ENCODE results near the gene FRMPD1.

The FRMPD1 gene

DNA sequence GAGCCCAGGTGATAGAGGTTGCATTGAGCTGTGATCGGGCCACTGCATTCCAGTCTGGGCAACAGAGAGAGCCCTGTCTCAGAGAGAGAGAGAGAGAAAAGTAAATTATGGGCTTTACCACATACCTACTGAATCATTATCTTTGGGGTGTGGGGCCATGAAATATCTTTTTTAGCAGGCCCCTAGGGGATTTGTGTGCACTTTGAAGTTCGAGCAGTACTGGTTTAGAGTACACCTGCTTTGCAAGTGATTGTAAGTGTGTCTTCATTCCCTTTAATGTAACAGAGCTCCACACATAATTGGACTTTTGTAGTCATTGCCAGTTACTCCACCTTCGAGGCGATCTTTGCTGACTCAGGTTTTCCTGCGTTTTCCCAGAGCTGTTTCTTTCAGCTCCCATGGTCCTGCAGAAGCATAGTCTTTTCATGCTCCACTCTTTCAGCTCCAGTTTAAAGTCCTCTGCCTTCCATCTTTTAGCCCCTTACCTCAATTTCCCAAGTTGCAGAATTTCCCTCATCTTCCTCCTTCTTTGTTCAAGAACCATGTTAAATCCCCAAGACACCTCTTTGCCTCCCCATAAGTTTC lies 24.0 kb upstream of the FRMPD1 start:
- no peak for DNase-seq (ENCODE audit: low spot score)

DNA sequence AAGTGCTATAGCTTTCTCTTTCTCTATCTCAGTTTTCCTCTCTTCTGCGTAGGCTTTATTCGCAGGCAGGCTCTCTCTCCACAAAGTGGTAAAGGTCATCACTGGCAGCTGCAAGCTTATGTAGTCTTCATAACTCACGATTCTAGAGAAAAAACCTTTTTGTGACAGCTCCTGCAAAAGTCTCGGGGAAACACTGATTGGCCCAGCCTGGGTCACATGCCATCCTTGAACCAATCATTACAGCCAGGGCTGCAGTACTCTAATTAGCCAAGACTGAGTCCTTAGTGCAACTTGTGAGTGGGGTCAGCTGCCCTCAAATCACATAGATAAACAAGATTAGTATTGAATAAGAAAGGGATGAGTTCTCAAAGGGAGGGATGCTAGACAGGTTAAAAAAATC lies 18.3 kb upstream of the FRMPD1 start:
- no peak for DNase-seq (ENCODE audit: low spot score)

DNA sequence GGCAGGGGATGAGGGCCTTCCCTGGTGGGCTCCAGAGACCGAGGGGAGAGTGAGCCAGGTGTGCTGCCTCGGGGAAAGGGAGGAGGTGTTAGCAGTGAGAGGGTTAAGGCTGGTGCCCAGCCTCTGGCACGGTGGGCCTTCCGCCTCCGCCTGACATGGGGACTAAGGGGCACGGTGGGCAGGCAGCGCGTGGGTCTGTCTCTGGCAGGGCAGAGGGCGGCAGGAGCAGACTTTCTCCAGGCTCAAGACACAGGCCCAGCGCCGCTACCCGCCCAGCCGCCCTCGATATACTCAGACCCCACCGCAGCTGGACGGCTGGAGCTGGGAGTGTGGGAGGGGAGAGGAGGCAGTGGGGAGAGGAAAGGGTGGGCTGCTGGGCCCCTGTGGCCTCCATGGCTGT lies 14.9 kb upstream of the FRMPD1 start:
- no peak for DNase-seq (ENCODE audit: low spot score)

DNA sequence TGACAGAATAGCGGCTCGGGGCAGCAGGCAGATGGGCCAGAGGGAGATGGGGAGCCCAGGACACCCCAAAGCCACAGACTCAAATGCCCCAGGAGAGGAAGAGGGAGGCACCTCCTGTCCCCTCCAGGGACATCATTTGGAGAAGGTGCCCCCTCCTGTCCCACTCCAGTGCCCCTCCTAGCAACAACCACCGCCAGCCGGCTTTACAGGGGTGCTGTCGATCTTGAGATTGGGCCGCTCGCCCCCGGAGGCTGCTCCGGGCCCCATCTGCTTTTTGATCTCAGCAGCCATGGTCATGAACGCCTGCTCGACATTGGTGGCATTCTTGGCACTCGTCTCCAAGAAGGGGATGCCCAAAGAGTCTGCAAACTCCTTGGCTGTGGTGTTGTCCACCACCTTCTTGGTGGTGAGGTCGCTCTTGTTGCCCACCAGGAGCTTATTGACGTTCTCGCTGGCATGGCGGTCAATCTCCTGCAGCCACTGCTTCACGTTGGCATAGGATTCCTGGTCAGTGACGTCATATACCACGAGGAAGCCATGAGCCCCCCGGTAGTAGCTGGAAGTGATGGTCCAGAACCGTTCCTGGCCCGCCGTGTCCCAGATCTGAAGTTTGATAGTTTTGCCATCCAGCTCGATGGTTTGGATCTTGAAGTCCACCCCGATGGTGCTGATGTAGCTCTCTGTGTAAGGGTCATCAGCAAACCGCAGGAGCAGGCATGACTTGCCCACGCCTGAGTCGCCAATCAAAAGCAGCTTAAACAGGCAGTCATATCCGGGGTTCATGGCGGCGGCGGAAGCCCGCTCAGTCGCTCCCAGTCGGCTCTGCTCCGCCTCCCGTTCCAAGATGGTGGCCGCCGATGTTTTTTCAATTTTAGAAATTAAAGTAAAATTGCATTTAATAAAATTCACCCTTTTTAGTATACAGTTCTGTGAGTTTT lies 14.0 kb upstream of the FRMPD1 start:
- no peak for DNase-seq (ENCODE audit: low spot score)

DNA sequence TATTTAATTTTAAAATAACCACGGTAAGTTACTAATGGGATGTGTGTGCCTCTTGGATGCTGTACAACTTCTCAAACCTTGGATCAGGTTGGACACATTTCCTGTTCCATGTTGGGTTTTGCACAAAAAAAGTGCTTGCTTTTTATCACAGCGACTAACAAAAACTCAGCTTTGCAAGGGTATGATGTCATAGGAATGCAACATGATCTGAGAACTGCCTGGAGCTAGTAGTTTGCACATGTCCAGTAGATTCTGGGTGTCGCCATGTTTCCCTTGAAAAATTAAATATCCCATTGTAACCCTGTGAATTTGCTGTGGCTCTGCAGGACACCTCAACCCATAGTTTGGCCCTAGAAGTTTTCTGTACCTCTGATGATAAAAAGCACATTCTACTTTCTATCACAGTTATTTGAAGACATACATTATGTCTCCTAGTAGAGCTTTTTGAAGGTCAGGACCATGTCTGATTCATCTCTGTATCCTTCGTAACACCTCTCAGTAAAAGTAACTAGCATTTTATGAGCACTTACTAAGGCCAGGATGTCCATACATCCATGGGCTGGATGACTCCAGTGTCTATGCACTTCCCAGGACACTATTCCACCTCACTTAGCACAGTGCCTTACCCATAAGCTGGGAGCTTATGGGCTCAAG lies 11.5 kb upstream of the FRMPD1 start:
- no peak for DNase-seq (ENCODE audit: low spot score)

DNA sequence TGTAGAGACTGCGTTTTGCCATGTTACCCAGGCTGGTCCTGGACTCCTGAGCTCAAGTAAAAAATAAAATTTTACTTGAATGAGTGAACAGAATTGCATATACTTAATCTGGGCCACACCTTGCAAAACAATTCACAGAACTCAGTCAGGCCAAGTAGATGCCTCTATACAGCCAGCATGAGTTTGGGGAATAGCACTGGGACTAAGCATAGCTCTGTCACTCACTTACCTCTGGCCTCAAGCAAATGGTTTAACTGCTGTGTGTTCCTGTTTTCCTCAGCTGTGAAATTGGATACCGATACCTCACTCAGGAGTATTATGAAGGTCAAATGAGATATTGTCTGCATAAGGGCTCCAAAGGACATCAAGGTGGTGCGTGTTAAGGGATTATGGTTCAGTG lies 10.9 kb upstream of the FRMPD1 start:
- no peak for DNase-seq (ENCODE audit: low spot score)

DNA sequence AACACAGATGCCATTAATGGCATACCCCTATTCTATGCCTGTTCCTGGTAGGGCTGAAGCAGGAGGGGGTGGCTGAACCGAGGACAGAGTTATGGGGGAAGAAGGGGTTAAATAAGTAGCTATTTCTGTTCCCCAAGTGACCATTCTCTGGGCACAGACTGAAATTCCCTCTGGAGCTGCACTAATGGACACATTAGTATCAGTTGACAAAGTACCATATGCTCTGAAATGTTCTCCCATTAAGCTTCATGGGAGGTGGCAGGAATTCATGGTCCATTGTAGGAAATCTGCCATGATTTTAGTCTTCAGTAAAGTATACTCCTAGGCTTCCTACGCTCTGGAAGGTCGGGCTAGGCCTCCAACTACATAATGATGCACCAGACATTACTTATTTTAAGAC lies 10.5 kb upstream of the FRMPD1 start:
- no peak for DNase-seq (ENCODE audit: low spot score)

DNA sequence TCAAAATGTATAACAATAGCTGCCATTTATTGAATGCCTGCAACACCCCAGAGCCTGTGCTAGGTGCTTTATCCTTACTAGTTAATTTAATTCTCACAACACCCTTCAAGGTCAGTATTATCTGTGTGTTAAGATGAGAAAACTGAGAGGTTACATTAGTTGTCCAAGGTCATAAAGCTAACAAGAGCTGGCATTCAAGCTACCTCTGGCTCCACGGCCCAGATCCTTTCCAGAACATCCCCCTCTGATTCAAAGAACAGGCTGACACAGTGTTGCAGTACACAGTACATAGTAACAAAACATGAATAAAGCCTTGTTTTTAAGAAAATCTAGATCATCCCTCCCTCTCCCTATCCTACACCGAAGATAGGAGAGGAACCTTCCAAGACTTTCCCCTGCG lies 9.4 kb upstream of the FRMPD1 start:
- no peak for DNase-seq (ENCODE audit: low spot score)

DNA sequence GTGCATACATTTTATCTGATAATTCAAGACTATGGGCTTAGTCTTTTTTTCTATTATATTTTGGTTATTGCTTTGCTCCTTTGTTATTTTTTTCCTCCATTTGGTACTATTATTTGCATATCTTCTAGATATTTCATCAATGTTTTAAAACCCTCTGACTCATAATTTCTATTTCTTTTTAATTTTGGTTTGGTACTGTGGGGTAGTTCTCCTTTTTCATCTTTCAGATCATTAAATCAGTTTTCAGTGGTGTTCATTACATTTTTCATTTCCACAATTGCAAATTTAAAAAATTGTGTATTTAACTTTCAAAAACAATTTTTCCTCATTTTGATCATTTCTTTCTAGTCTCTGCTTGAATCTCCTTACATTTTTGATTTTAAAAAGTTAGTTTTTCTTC lies 7.5 kb upstream of the FRMPD1 start:
- no peak for DNase-seq (ENCODE audit: low spot score)

DNA sequence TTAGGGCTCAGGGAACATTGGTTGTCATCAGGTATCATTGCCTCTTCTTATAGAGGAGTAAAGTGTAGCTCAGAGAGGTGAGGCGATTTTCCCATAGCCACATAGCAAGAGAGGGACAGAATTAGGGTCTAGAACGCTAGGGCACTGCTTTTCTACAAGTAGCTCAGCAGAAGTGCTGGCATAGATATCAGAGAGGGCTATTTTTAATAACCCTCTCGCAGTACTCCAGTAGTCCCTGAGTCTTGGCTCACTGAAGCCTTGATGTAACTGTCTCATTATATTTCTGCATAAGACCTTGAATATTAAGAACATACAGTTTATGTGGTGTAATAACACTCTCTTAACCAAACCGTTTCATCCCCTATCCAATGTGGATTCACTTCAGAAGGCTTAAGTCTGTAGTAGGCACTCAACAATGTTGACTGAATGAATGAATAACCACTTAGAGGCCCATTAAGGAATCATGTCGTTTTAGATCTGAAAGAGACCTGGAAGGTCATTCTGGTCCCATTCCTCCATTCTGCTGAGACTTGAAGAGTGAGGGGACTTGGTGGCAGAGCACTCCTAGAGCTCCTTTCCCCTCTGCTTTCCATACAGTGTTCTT lies 4.7 kb upstream of the FRMPD1 start:
- DNase-seq (ENCODE audit: low spot score): no peak

DNA sequence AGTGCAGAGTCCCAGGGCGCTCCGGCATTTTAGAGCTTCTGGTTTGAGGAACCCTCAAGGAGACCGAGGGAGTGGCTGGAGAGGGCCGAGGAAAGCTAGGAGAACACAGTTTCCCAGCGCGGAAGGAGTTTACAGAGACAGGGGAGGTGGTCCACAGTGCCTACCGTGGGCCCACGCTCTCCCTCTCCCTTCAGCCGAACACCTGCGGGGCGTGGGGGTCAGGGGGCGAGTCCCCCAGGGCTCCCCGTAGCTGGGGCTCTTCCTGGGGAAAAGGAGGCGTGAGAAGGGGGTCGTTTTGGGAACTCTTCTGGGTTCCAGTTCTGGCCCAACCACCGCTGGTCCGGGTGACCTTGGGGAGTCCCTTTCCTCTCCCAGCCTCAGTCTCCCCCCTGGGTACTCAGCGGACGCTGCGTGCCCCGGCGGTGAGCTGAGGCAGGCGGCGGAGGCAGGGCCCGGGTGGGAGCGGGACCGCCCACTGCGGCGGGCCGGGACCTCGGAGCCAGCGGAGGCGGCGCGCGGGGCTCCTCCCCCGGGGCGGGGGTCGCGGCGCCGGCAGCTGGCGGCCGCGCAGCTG lies 368 bp upstream of the FRMPD1 start:
- no peak for DNase-seq (ENCODE audit: low spot score)

DNA sequence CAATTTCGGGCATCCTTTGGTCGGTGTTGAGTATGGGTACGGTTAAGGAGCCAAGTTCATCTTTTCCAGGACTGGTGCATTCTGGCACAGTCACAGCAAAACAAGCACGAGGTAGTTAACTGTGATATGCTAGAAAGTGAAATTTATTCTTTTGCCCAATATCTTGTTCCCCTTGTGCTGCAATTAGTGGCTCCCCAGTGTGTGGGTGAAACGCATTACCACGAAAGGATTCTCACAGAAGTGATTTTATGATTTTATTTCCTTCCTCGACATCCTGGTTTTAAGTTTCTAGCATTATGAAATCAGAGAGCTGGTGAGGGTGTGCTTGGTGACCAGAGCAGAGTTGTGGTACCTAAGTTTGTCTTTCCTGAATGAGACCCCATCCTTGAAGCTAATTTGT lies 1.5 kb downstream of the FRMPD1 start:
- DNase-seq (ENCODE audit: low spot score): no peak

DNA sequence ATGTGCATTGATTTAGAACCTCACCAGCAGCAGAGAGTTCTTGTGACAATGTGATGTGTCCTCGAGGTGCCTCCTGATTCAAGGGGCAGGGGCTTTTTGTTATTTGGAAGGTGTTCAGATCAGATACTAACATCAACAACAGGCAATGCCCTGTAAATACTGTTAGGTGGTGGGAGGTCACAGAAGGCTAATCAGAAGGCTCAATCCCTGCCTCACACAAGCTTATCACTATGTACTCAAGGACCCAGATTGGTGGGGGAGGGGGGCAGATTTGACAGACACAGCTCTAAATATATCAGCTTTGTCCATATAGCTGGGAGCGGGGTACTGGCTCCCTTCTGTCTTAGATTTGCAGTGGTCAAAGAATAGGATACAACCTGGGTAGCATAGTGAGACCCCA lies 2.6 kb downstream of the FRMPD1 start:
- no peak for DNase-seq (ENCODE audit: low spot score)

DNA sequence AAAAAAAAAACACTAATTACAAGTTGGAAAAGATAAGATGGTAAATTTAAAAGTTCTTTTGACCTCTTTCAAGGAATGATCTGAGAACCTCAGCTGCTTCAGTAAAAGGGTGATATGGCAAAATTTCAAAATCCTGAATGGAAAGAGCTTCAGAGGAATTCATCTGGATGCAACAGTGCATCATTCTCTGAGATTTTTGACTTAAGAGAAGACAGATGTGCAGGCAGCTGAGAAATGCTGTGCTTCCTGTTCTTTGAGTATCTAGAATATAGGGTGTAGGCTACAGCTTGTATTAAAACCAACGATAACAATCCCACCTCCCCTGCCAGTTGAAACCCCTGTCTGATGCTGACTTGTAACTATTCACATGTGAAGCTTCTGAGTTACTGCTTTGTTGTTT lies 6.2 kb downstream of the FRMPD1 start:
- DNase-seq (ENCODE audit: low spot score): no peak

DNA sequence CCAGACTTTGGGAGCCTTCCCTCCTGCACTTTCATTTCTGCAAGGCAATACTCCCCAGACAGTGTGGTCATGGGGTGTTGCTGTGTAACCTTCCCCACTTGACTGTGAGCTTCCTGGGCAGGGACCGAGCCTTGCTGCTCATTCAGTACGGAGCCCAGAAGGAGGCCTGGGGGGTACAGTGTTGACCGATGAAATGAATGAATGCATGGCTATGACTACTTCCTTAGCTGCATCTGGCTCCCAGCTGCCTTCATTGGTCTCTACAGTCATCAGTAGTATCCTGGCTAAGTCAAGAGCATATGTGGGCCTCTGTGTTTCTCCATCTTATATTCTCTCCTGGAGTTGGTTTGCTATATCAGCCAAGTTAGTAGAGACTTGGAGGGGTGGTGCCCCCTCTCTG lies 9.9 kb downstream of the FRMPD1 start:
- DNase-seq (ENCODE audit: low spot score): no peak

DNA sequence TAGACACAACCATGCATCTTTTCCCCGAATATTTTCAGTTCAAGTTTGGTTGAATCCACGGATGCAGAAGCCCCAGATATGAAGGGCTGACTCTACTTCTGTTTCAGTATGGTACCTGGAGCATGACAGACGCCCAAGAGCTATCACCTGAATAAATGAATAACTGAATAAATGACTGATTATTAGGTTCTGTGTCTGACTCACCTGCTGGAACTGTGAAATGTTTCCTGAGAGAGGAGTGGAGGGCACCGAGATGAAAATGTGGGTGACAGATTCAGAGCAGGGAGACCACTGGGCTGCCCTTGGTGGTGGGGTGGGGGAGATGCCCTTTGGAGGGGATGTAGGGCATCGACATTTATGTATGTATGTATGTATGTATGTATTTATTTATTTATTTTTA lies 13.2 kb downstream of the FRMPD1 start:
- DNase-seq (ENCODE audit: low spot score): no peak

DNA sequence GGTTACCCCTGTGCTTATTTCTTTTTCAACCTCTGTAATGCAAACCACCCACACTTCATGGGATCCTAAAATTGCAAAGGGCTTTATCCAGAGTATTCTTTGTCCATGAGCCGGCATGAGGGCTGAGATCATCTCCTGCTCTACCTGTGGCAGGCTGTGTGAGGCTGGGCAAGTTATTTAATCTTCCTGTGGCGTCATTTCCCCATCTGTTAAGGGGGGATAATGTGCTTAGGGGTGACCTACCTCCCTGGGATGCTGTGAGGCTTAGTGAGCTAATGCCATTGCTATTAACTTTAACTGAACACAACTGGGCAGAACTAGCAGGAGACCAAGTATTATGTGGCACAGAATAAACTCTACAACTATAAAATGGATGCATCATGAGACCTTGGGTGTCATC lies 17.0 kb downstream of the FRMPD1 start:
- DNase-seq (ENCODE audit: low spot score): no peak

DNA sequence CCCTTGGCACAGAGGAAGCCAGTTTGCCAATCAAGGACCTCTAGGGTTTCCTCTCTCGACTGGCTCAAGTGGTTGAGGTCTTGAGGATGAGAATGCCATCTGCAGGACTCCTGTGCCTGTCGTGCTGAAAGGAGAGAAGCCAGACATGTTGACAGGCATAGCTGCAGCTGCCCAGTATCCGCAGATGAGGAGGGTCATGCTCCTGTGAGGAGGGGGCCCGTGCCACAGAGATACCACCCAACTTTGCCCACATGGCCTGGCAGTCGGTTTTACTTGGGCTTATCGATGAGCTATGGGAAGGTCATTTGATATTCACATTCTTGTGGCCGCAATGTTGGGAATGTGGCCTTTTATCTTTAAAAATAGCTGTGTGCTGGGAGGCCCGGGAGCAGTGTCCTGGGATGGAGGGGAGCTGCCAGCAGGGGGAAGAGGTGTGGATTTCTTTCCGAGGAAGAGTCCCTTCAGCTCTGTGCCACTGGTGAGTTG lies 17.4 kb downstream of the FRMPD1 start:
- no peak for DNase-seq (ENCODE audit: low spot score)

DNA sequence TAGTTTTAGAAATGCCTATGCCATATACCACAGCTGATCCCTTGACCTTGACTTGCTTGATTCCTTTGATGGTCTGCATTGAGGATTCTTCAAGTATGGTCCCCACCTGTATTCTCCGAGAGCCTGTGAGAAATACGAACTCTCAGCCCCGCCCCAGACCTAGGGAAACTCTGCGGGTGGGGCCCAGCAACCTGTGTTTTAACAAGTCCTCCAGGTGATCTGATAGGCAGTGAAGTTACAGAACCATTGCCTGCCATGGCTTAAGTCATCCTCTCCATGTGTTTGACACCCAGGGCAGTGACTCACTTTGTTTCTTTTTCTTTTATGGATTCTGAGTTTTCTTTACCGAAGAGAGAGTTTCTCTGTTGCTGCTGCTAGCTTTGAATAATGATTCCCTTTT lies 18.5 kb downstream of the FRMPD1 start:
- DNase-seq (ENCODE audit: low spot score): no peak

DNA sequence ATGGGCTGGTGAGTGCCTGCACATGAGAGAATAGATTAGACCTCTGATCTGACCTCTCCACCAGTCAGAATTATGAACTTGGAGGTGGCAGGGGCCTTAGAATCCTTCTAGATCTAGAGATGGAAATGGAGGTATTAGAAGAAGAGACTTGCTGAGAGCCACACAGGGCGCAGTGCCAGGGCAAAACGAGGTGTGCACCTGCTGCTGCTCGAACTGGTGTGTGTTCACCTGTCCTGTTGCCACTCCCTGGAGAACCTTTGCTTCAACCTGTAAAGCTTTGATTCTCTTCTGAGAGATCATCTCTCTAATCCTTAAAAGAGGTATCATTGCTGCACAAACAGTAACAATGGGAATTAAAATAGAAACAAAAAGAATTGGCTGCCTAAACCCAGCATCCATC lies 24.9 kb downstream of the FRMPD1 start:
- DNase-seq (ENCODE audit: low spot score): no peak

DNA sequence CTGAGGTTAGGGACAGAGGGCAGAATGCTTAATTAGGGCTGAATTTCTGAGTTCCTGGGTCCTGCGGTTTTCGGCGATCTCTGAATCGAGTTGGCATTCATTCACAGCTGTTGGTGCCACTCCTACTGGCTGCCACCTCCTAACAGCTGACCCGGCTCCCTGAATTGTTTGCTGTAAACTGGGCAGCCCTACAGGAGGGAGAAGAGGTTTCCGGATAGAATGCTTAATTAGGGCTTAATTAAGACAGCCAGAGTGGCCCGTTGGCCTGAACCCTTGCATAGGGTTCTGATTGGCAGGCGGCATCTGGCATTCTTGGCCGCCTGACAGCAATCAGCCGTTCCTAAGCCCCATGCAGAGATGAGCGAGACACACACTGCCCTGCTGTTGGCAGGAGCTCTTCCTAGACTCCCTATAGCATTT lies 25.7 kb downstream of the FRMPD1 start:
- no peak for DNase-seq (ENCODE audit: low spot score)

DNA sequence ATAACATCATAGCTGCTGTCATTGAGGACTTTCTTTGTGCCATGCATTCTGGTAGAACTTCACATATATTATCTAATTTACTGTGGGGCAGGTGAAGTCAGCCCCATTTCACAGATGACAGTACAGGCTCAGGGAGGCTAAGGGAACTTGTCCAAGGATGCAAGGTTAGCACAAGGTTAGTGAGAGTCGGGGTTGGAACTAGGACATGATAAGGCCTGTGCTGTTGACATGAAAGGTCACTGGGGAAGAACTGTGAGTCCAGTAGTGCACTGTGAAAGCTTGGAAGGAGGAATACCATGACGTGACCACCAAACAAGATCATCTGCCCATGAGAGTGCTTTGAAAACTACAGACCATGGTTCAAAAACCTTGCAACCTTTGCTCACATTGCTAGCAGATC lies 26.7 kb downstream of the FRMPD1 start:
- DNase-seq (ENCODE audit: low spot score): no peak
